Measurements from ENCODE around the gene SCYGR7.

Gene SCYGR7

GRCh38 chr2:227774895-227775842 lies 47.0 kb downstream of the SCYGR7 start:
- no peak for DNase-seq (ENCODE audit: low spot score)
- no peak for TF ChIP-seq CTCF (IDR thresholded peaks at IDR 0.05; ENCODE audit: extremely low read depth, missing control alignments)

Measured in GM20000 (cell line).